GM18867 (cell line): ENCODE results near the gene PTPRJ.
"Not testable (repeated sequence)": the region's sequence is repeated elsewhere in the genome, so short reads cannot be mapped to it uniquely, and the experiment has no call there.

Experiments
- ATAC-seq: cut with Tn5 transposase; IDR thresholded peaks from one replicate; pipeline ENCODE4 v1.9.1; 2021; ENCODE audit warnings: mild to moderate bottlenecking, moderate library complexity; ENCODE audit not compliant: unreplicated experiment

The PTPRJ gene

GRCh38 chr11:48014917-48015316 lies 34.6 kb downstream of the PTPRJ start:
- no peak for ATAC-seq

GRCh38 chr11:48017105-48017830 lies 36.9 kb downstream of the PTPRJ start:
- ATAC-seq, result no peak

- no peak for ATAC-seq
Measured at GRCh38 chr11:48017831-48018527, 37.6 kb downstream of the PTPRJ start.

- no peak for ATAC-seq
Measured at GRCh38 chr11:48018528-48019216, 38.3 kb downstream of the PTPRJ start.

- no peak for ATAC-seq
Measured at GRCh38 chr11:48019217-48019584, 38.8 kb downstream of the PTPRJ start.

- no peak for ATAC-seq
Measured at GRCh38 chr11:48019595-48019994, 39.2 kb downstream of the PTPRJ start.

GRCh38 chr11:48020092-48020755 lies 39.9 kb downstream of the PTPRJ start:
- peak; percentile 95 for ATAC-seq

GRCh38 chr11:48021201-48021820 lies 41.0 kb downstream of the PTPRJ start:
- ATAC-seq, result not testable (repeated sequence)

GRCh38 chr11:48022445-48022844 lies 42.1 kb downstream of the PTPRJ start:
- ATAC-seq, result no peak

- not testable (repeated sequence) for ATAC-seq
Measured at GRCh38 chr11:48023608-48024007, 43.2 kb downstream of the PTPRJ start.

- no peak for ATAC-seq
Measured at GRCh38 chr11:48024635-48025071, 44.3 kb downstream of the PTPRJ start.

- ATAC-seq, result no peak
Measured at GRCh38 chr11:48025293-48025983, 45.1 kb downstream of the PTPRJ start.

GRCh38 chr11:48025984-48026340 lies 45.6 kb downstream of the PTPRJ start:
- ATAC-seq, result no peak

GRCh38 chr11:48028914-48029680 lies 48.7 kb downstream of the PTPRJ start:
- ATAC-seq, result no peak

GRCh38 chr11:48029681-48030290 lies 49.4 kb downstream of the PTPRJ start:
- no peak for ATAC-seq

GRCh38 chr11:48031602-48032001 lies 51.2 kb downstream of the PTPRJ start:
- ATAC-seq, result no peak

- no peak for ATAC-seq
Measured at GRCh38 chr11:48032721-48033120, 52.4 kb downstream of the PTPRJ start.

- no peak for ATAC-seq
Measured at GRCh38 chr11:48033918-48034341, 53.6 kb downstream of the PTPRJ start.
